Neural progenitor cell (in vitro differentiated cells): ENCODE data around the gene ITM2C.

Experiments used
- EZH2 ChIP-seq: fragments of 200-600 bp; sonication (generic); IDR thresholded peaks from 2 replicates; pipeline ENCODE4 v1.6.1; 2017; ENCODE audit warnings: antibody characterized with exemption, mild to moderate bottlenecking, moderate library complexity
- EZH2phosphoT487 ChIP-seq: fragments of 200-600 bp; sonication (generic); IDR thresholded peaks from 2 replicates; pipeline ENCODE4 v1.6.1; 2017; ENCODE audit warnings: antibody characterized with exemption
- TF ChIP-seq, protein P1 (sequence below): fragments of 200-600 bp; sonication (generic); IDR thresholded peaks from 2 replicates; pipeline ENCODE4 v1.5.1; 2017; ENCODE audit warnings: antibody characterized with exemption, mild to moderate bottlenecking

DNA sequence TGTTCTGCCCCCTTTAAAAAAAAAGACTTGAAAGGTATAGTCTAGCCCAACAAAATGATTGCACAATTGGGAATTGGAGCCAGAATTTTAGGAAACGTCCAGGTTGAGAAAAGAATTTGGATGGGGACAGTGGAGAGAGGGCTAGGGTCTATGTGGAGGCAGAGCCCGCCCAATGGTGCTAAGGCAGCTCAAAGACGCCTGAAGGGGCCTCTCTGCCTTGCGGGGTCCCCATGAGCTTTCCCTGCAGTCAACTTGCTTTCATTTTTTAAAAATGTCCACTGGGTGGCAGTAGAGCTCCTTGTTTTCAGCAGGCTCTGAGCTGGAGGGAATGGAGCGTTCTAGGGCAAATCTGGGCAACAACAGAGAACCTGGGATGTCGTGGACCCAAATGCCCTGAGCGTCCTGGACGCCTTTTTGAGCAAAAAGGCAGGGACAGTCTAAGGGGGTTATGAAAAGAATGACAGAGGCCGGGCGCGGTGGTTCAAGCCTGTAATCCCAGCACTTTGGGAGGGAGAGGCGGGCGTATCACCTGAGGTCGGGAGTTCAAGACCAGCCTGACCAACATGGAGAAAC is 40.2 kb upstream of the ITM2C start:
- no peak for TF ChIP-seq EZH2phosphoT487
- TF ChIP-seq EZH2: no peak
- TF ChIP-seq, protein P1, sequence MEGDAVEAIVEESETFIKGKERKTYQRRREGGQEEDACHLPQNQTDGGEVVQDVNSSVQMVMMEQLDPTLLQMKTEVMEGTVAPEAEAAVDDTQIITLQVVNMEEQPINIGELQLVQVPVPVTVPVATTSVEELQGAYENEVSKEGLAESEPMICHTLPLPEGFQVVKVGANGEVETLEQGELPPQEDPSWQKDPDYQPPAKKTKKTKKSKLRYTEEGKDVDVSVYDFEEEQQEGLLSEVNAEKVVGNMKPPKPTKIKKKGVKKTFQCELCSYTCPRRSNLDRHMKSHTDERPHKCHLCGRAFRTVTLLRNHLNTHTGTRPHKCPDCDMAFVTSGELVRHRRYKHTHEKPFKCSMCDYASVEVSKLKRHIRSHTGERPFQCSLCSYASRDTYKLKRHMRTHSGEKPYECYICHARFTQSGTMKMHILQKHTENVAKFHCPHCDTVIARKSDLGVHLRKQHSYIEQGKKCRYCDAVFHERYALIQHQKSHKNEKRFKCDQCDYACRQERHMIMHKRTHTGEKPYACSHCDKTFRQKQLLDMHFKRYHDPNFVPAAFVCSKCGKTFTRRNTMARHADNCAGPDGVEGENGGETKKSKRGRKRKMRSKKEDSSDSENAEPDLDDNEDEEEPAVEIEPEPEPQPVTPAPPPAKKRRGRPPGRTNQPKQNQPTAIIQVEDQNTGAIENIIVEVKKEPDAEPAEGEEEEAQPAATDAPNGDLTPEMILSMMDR: peak; percentile 84
